Right kidney (tissue), 1 donor: ENCODE data around the gene EPHA4.

ENCODE experiments used
- DNase-seq: peaks from one replicate; pipeline ENCODE4 v3.0.0-alpha.2; 2016

Gene EPHA4

DNA sequence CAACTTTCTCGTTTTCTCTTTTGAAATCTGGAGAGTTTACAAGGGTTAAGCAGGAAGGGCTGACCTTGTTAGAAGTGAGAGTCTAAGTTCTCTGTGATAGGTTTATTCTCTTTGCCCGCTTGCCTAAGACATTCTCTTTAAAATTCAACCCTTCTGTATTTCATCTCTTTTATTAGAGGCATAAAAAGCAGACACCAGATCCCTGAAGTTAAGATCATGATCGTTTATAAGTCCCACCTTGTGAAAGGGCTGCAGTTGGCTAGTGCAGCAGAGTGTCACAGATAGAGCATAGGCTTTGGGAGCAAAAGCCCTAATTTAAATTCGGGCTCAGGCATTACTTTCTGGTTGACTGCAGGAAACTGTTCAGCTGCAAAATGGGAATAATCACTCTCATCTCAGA, 181.2 kb downstream of the EPHA4 start:
- DNase-seq: no peak

DNA sequence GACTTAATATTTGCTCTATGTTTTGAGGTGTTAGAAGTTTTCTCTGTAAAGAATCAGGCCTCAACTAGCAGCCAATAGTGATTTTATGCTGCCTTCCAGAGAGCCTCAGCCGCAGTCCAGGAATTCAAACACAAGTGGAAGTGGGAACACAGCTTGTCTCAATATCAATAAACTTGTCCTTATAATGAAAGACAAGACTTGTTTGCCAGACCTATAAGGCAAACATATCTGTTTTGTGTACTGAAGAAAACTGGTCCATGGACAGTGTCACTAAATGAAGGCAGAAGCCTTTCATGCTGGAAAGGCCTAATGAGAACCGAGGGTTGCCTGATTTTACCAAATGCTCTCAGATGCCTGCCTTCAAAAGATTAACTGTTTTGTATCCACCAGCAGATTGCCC, 182.2 kb downstream of the EPHA4 start:
- no peak for DNase-seq

DNA sequence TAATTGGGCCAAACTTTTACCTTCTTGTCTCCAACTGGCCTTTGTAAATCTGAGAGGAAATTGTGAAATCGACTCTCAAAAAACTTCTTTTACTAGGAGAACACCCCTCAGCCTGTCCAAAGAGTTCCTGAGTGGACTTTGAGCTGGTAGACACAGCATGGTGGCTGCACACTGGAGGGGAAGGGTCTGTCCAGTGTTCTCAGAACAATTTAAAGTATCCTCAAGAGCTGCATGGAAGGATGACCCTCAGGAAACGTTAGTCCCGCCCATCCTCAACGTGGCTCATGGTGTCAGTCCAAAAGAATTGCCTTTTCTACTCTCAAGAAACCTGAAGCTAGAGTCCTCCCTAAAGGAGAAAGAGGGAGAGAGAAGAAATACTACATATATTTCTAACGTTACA, 182.7 kb downstream of the EPHA4 start:
- no peak for DNase-seq

DNA sequence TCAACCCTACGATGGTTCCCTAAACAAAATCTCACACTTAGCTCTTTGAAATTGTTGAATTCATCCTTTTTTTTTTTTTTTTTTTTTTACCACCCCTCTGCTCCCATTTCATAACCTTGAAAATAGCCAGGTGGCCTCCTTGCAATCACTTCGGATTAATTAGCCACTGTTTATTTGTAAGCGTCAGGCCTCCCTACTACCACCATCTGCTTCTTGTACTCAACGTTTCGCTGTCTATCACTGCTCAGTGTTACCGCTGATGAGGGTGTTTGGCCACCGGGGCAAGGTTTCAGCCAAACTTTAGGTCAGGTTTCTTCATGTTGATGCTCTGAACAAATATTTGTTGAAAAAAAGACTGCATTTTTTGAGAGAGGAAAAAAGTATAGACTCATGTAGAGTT, 183.2 kb downstream of the EPHA4 start:
- no peak for DNase-seq

DNA sequence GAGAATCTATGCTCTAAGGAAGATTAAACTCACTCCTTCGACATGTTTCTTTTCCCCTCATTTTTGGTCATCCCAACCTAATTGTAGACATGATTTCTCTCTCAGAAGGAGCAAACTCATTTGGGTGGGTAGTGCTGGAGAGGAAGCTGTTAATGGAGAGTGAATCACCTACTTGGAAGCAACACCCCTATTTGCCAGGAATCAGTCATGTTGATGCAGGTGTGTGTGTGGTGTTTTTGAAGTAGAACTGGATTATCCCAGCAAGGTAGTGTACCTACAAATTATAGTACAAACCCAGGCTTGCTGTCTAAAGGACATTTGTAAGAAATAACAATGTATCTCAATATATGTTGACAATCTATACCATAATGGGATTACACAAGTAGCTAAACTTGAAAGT, 186.4 kb downstream of the EPHA4 start:
- DNase-seq: no peak

DNA sequence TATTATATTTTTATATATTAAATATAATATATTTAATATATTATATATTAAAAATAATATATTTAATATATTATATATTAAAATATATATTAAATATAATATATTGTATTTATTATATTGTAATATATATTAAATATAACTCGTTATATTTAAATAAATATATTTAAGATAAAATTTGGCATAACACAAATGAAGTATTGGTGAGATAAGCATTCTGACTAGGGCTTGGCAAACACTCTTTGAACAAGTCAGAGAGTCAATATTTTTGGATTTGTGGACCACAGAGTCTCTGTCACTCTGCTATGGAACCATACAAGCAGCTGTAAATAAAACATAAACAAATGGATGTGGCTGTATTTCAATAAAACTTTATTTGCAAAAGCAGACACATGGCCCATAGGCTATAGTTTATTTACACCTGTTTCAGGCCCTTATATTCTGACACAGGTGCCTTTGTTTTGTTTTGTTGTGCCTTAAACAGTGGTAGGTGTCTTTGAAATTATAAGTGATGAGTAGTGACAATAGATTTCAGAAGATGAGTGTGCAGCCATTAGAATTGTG, 190.1 kb downstream of the EPHA4 start:
- DNase-seq: no peak

DNA sequence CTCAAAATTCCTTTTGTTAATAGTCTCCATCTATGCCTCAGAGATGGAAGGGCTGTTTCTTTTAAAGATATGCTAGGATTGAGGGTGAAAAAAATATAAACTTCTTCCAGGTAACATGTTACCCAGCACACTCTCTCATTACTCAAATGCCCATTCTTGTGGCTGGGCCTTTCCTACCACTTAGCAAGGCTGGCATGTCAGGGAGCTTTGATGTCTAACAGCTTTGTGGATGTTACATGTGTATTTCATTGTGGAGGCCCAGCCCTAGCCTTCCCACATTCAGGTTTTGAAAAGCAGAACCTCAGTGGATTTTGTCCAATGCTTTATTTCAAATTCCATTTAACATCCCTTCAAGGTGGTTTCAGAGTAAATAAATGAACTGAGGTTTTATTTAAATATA, 191.4 kb downstream of the EPHA4 start:
- no peak for DNase-seq

DNA sequence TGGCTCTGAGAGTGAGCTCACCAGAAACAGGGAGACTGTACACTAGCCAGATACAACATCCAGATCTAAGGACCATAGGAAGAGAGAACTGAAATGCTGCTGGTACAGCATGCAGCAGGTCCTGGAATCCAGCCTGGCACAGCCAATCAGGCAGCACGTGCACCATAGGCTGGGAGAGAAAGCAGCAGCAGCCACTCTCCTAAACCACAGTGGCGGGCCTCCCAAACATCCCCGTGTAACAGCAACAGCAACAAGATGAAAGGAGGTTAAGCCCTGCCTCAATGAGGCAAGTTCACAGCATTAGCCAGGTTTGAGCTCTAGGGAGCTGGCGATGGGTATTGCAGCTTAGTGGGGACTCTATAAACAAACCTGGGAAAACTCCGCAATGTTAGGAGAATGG, 192.0 kb downstream of the EPHA4 start:
- DNase-seq: no peak

DNA sequence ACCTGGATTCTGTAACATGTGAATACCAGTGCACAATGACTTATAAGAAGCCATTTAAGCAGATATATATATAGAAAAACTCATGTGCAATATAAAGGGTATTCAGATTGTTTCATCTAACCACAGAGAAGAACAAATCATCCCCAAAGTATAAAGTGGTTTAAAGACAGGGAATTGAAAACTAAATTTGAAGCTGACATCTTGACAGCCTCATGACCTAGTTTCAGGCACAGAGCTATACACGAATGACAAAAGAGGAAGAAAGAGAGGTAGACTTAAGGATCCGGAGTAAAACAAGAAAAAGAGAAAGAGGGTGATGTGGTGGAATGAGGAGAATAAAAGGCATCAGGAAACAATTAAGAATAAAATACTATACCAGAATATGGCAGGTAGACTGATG, 194.5 kb downstream of the EPHA4 start:
- DNase-seq: no peak

DNA sequence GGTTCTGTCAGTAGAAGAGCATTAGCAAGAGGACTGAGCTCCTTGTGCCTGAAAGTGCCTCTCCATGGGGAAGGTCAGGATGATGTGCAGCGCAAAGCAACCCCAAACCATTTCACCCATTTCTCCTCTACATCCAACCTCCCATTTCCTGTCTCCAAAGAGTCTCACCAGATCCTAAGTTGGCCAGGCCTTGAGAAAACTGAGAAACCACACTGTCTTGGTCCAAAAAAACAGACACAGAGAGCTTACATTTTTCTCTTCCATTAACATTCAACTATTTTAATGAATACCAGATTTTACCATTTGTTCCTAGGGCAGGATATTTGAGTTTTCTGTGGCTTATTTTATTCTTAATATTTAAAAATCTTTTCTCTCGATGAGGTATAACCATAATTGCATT, 195.0 kb downstream of the EPHA4 start:
- DNase-seq: no peak

DNA sequence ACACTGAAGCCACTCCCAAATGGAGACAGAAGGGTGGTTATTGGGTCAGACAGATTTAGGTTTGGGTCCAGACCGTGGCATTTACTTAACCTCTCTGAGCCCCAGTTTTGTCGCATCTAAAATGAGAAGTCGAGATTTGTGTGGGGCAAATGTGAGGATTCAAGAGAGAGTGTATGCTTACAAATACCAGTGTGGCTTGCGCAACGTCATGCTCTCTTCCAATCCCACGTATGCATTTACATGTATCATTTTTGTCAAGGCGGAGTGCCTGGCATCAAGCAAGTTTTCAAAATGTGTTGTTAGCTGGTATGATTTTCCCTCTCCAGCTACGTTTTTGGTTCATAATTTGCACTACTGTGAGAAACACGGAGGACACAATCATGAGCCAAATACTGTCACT, 197.9 kb downstream of the EPHA4 start:
- no peak for DNase-seq

DNA sequence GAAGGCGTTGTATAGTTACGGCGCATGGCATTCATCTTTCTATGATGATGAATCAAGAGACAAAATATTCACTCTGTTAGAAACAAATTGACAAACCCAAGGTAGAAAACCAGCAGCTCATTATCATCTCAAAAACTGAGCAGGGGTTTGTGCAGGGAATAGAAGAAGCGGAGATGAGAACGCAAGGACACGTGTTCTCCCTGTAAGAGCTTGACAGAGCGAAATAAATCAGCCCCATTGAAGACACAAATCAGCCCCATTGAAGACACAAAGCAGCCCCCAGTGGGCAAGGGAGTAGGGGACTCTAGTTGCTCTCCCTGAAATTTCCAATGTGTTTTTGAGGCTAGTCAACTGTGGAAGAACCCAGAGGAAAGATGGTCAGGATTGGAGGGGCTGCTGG, 199.2 kb downstream of the EPHA4 start:
- no peak for DNase-seq

DNA sequence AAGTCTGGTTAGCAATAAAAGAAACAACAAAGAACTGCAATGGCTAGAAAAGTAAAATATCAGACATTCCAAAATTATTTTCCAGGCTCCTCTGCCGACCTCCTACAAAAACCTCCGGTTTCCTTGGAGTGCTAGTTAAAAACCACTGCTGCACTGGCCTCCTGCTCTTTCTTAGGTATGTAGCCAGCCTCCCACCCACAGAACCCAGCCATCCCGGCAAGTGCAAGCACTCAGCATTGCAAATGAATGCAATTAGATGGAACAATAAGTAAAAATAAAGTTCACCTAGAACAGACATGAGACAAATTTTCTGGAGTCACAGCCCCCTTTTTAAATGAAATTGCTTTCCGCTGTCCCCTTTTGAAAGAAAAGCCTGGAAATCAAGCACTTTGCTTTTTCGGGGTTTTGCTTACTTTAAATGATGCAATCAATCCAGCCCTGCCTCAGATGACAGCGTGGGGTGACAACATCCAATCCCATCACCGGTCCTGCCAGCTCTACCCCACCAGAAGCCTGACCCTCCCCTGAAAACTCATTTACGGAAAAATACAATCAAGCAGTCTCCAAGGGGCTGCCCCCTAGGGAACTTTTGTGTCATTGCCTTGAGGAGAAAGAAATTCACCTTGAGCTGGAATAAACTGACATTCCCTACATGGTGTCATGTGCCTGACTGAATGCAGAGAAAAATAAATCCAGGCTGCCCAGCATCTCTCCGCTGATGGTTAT, 199.8 kb downstream of the EPHA4 start:
- DNase-seq: no peak

DNA sequence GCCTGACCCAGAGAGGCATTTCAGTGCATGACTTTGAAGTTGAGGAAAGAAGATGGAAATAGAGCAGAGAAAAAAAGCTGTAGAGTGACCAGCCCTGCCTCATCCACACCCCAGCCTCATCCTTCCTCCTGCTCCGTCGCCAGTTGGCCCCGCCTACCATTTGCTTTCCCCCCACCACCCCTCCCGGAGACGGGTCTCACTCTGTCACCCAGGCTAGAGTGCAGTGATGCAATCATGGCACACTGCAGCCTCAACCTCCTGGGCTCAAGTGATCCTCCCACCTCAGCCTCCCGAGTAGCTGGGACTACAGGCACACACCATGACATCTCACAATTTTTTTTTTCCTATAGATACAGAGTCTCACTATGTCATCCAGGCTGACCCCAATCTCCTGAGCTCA, 200.8 kb downstream of the EPHA4 start:
- no peak for DNase-seq

DNA sequence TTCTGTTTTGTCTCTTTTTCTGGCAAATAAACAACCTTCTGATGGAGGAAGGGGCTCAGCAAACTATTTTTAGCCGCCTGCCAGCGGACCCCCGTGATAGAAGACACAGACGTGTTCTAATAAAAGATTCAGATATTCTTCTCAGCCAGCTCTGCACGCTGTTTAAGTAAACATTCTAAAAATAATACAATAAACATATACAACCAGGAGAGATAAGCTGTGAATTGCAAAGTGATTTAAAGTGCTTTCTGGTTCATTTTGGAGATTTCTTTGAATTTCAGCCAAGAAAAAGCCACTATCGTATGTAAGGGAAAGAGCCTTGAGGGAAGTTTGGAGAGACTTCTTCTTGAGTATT, 201.3 kb downstream of the EPHA4 start:
- DNase-seq: no peak

DNA sequence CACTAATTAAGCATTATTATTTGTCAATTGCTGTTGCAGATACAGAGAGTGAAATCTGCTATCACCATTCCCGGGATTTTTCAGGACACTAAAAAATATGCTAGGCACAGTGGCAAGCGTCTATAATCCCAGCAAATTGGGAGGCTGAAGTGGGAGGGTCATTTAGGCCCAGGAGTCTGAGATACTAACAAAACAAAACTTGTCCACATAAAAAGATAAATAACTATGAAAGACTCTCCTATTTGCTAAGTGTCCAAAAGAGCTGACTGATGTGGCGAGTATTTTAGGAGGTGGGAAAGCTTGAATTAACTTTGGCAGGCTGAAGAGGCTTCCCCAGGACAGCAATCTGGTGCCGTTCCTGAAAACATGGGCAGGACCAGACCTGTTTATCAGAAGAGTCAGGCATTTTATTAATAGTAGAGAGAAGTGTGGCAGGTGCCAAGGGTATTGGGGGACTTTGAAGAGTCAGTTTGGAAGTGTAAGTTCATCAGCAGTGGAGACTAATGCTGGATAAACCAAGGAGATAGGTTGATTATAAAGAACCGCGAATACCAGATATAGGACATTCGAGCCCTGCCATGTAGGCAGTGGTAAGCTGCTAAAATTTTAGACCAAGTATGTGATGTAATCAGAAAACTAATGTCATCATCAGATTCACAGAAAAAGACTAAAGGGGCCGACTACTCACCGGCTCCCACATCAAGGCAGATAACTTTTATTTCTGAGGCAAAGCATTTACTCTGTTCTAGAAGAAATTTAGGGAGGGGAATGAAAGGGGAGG, 201.8 kb downstream of the EPHA4 start:
- DNase-seq: no peak
